Testis (tissue), 3 donors: ENCODE results near the gene TSC22D1. TPM values are rescaled to one million over a fixed set of nuclear protein-coding genes. Genes with fewer than 3 reads are reported as not detected.

Experiments used
- DNase-seq: peaks from one replicate; pipeline ENCODE4 v3.0.0-alpha.2; 2019
- H3K27ac ChIP-seq, 2 donors: fragments of 200-600 bp; sonication (generic); one replicate each; pipeline ENCODE4 v1.5.1; 2019
- H3K27me3 ChIP-seq: fragments of 200-600 bp; sonication (generic); one replicate; pipeline ENCODE4 v1.5.1; 2019
- H3K36me3 ChIP-seq: fragments of 200-600 bp; sonication (generic); one replicate; pipeline ENCODE4 v1.5.1; 2017; ENCODE audit warnings: low read depth; ENCODE audit errors: missing control alignments
- H3K4me1 ChIP-seq: fragments of 200-600 bp; sonication (generic); one replicate; pipeline ENCODE4 v1.5.1; 2019
- H3K4me3 ChIP-seq, 2 donors: fragments of 200-600 bp; sonication (generic); one replicate each; pipeline ENCODE4 v1.5.1; 2017 to 2019
- H3K9me3 ChIP-seq: fragments of 200-600 bp; sonication (generic); one replicate; pipeline ENCODE4 v1.5.1; 2017
- CTCF ChIP-seq, 3 experiments: fragments of 450-650 bp in 2 of 3; fragments of 200-600 bp in 1 of 3; sonication (generic) in 1 of 3; IDR thresholded peaks; one replicate each; pipeline ENCODE4 v1.5.1; 2016 to 2019; ENCODE audit warnings: antibody characterized with exemption in 3 of 3, mild to moderate bottlenecking in 2 of 3, moderate library complexity in 1 of 3
- POLR2A ChIP-seq: fragments of 450-650 bp; IDR thresholded peaks from one replicate; pipeline ENCODE4 v1.6.1; 2017; ENCODE audit warnings: antibody characterized with exemption, mild to moderate bottlenecking, moderate library complexity
- WGBS, 2 donors: methylation state at CpG; one replicate each; pipeline ENCODE4 v1.1.5; 2018; 5-methylcytosine and 5-hydroxymethylcytosine counted together
- intact Hi-C: fragments of 100-400 bp; cut with DNase I; formaldehyde crosslinking; loops from one replicate; pipeline ENCODE4 v1.15.1; 2023; ENCODE audit warnings: low total_unique reads
- polyA plus RNA-seq: library from polyadenylated mRNA; stranded (reverse); fragments of 350-450 nt; fragmentation: Illumina TruSeq; extraction: RNeasy Lipid Tissue Mini Kit (QIAGEN cat#74804); gene quantifications from one replicate; pipeline ENCODE4 v1.2.3, GENCODE V29; 2014; ENCODE audit warnings: low read depth, low replicate concordance; ENCODE audit not compliant: insufficient read depth
- total RNA-seq, 2 donors: library from RNA; depleted of rRNA; stranded (reverse); fragments of >200 nt; gene quantifications; one replicate each; pipeline ENCODE4 v1.2.3, GENCODE V29; 2016

TSC22D1 gene
- total and polyA plus RNA-seq, 3 donors from 2014 or later: 189 to 227 (median 193) TPM

- TF ChIP-seq POLR2A (no peak), CTCF (IDR thresholded peaks at IDR 0.05) (no peak)
- DNase-seq: peak; percentile 34
- no peaks in the 10 kb centered on the region for H3K4me1 ChIP-seq
These were observed 77.2 kb downstream of the TSC22D1 start for GRCh38 chr13:44498969-44499368.

GRCh38 chr13:44498502-44498901 lies 77.6 kb downstream of the TSC22D1 start:
- Histone ChIP-seq H3K27ac (no peak overlapping the region), H3K9me3 (no peaks in the 10 kb centered on the region), H3K4me1 (no peaks in the 10 kb centered on the region), H3K27me3 (no peaks in the 10 kb centered on the region), H3K4me3 (no peak overlapping the region), H3K36me3 (no peaks in the 10 kb centered on the region)
- WGBS, 2 donors: 85 to 90% methylated on average over 3 of the region's 3 CpGs
- no peak for DNase-seq
- intact Hi-C loops: no loop called here
- TF ChIP-seq CTCF (IDR thresholded peaks at IDR 0.05): no peak
- no peak for TF ChIP-seq POLR2A

More at GRCh38 chr13:44498969-44499368, 77.2 kb downstream of the TSC22D1 start:
- H3K27me3 ChIP-seq: no peaks in the 10 kb centered on the region
- H3K36me3 ChIP-seq: no peaks in the 10 kb centered on the region
- no peak overlapping the region for H3K4me3 ChIP-seq
- intact Hi-C loops: no loop called here
- no peak overlapping the region for H3K27ac ChIP-seq
- H3K9me3 ChIP-seq: no peaks in the 10 kb centered on the region

GRCh38 chr13:44497801-44498200 lies 78.3 kb downstream of the TSC22D1 start:
- no peak overlapping the region for H3K27ac ChIP-seq
- H3K27me3 ChIP-seq: no peaks in the 10 kb centered on the region
- no peaks in the 10 kb centered on the region for H3K4me1 ChIP-seq
- no peak overlapping the region for H3K4me3 ChIP-seq
- no peak for TF ChIP-seq POLR2A
- TF ChIP-seq CTCF (IDR thresholded peaks at IDR 0.05): no peak
- no peaks in the 10 kb centered on the region for H3K9me3 ChIP-seq
- no peak for DNase-seq
- intact Hi-C loops: no loop called here
- no peaks in the 10 kb centered on the region for H3K36me3 ChIP-seq

- Histone ChIP-seq H3K36me3 (no peaks in the 10 kb centered on the region), H3K9me3 (no peaks in the 10 kb centered on the region), H3K27ac (no peak overlapping the region), H3K27me3 (no peaks in the 10 kb centered on the region), H3K4me3 (no peak overlapping the region), H3K4me1 (no peaks in the 10 kb centered on the region)
- no peak for TF ChIP-seq POLR2A
- TF ChIP-seq CTCF (IDR thresholded peaks at IDR 0.05): no peak
- intact Hi-C loops: no loop called here
- WGBS, 2 donors: 81 to 91% methylated on average over 3 of the region's 3 CpGs
- DNase-seq: no peak
These were observed 82.8 kb downstream of the TSC22D1 start for GRCh38 chr13:44493213-44493812.

DNA sequence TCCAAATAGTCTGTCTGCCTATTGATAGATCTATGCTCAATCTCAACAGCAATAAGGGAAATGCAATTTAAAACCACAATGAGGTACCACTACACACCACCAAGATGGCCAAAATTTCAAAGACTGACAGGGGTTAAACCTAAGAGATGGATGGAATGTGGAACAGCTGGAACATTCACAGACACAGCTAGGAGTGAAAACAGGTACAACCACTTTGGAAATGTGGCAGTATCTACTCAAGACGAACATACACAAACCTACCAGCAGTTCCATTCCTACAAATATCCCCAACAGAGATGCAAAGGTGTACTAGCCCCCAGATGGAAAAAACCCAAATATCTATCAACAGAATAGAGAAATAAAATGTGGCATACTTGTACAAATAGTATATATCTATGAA lies 86.4 kb downstream of the TSC22D1 start:
- Histone ChIP-seq H3K36me3 (no peaks in the 10 kb centered on the region), H3K27ac (no peak overlapping the region), H3K9me3 (no peaks in the 10 kb centered on the region), H3K4me3 (no peak overlapping the region), H3K4me1 (no peaks in the 10 kb centered on the region), H3K27me3 (no peaks in the 10 kb centered on the region)
- intact Hi-C loops: no loop called here
- 83 to 89% methylated on average over 1 of the region's 1 CpG for WGBS, 2 donors
- TF ChIP-seq POLR2A: no peak
- TF ChIP-seq CTCF (IDR thresholded peaks at IDR 0.05): no peak
- no peak for DNase-seq
